Panc1 (cell line): ENCODE data around the gene GLB1L. TPM values are rescaled to one million over a fixed set of nuclear protein-coding genes. Genes with fewer than 3 reads are reported as not detected.

Source experiments
- ATAC-seq: fragments of 200-7000 bp; cut with Tn5 transposase; 2 replicates; pipeline ENCODE4 v1.9.1; 2020; ENCODE audit warnings: mild to moderate bottlenecking, moderate library complexity
- BruUV-seq: library from RNA; stranded (reverse); fragments of 400-500 nt; replicated peaks from 2 replicates; lab custom pipeline; 2021; lab: Mats Ljungman, UMichigan
- CTCF ChIA-PET: fragments of 300-600 bp; sonication (Branson Sonifier 250); formaldehyde crosslinking; loops from one replicate; lab custom pipeline; 2022; ENCODE audit warnings: antibody characterized with exemption; lab: Charles Lee
- POLR2A ChIA-PET: fragments of 300-600 bp; sonication (Branson Sonifier 250); formaldehyde crosslinking; loops from one replicate; lab custom pipeline; 2022; ENCODE audit warnings: antibody characterized with exemption; lab: Charles Lee
- DNase-seq: peaks from one replicate; pipeline ENCODE4 v3.0.0-alpha.2; 2010; ENCODE audit warnings: low read depth, low spot score
- H3K27ac ChIP-seq: 2 replicates; pipeline ENCODE4 v1.5.1; 2011; ENCODE audit warnings: mild to moderate bottlenecking, low read length, inconsistent platforms
- H3K27me3 ChIP-seq: fragments of 200-500 bp; sonication (Bioruptor generic); 2 replicates; pipeline ENCODE4 v1.6.0; 2014; ENCODE audit warnings: low read length, inconsistent platforms; ENCODE audit not compliant: control insufficient read depth, insufficient read depth
- H3K36me3 ChIP-seq: fragments of 200-500 bp; sonication (Bioruptor generic); 2 replicates; pipeline ENCODE4 v1.5.1; 2014; ENCODE audit warnings: inconsistent platforms, mild to moderate bottlenecking, low read length, moderate library complexity; ENCODE audit not compliant: control insufficient read depth, insufficient read depth
- H3K4me1 ChIP-seq: 2 replicates; pipeline ENCODE4 v1.5.1; 2011; ENCODE audit warnings: inconsistent platforms, mild to moderate bottlenecking, low read length, moderate library complexity; ENCODE audit not compliant: control insufficient read depth, insufficient read depth
- H3K4me3 ChIP-seq, 2 experiments: 2 replicates each; pipeline ENCODE4 v1.5.1; 2011 to 2012; ENCODE audit warnings: low read depth in 2 of 2, low read length in 2 of 2, mild to moderate bottlenecking in 2 of 2, inconsistent platforms in 1 of 2, moderate library complexity in 1 of 2
- H3K9me3 ChIP-seq: fragments of 200-500 bp; sonication (Bioruptor generic); 2 replicates; pipeline ENCODE4 v1.5.1; 2014; ENCODE audit warnings: low read depth, mild to moderate bottlenecking, inconsistent platforms, low read length, moderate library complexity; ENCODE audit not compliant: control insufficient read depth, insufficient read depth
- CTCF ChIP-seq: fragments of 450-650 bp; IDR thresholded peaks from 2 replicates; pipeline ENCODE4 v1.5.1; 2017; ENCODE audit warnings: mild to moderate bottlenecking
- POLR2AphosphoS5 ChIP-seq: IDR thresholded peaks from 2 replicates; pipeline ENCODE4 v1.6.1; 2012; ENCODE audit warnings: mild to moderate bottlenecking, low read depth, low read length, moderate library complexity
- SIN3A ChIP-seq: IDR thresholded peaks from 2 replicates; pipeline ENCODE4 v1.6.1; 2012; ENCODE audit warnings: low read depth, mild to moderate bottlenecking, low read length, moderate library complexity, borderline replicate concordance; ENCODE audit not compliant: insufficient read depth
- TCF7L2 ChIP-seq: IDR thresholded peaks from 2 replicates; pipeline ENCODE4 v1.6.1; 2011; ENCODE audit warnings: mild to moderate bottlenecking, low read depth, low read length, inconsistent platforms
- in situ Hi-C: cut with HindIII; loops from 2 replicates; pipeline ENCODE4 v1.10.0; 2016; ENCODE audit warnings: low sequenced_read_pairs, low pct_unique_long_range_greater_than_20kb
- intact Hi-C: fragments of 100-400 bp; cut with micrococcal nuclease; formaldehyde crosslinking; loops from one replicate; pipeline ENCODE4 v1.10.0; 2022; ENCODE audit not compliant: unreplicated experiment
- total RNA-seq: library from RNA; stranded (reverse); gene quantifications from one replicate; pipeline ENCODE4 v1.2.1, GENCODE V29; 2021; ENCODE audit not compliant: unreplicated experiment
- TF ChIP-seq, protein P1 (sequence below), 2 experiments: IDR thresholded peaks; 2 replicates each; pipeline ENCODE4 v1.6.1; 2011 to 2012; ENCODE audit warnings: low read depth in 2 of 2, control low read depth in 1 of 2, low read length in 1 of 2, mild to moderate bottlenecking in 1 of 2, moderate library complexity in 1 of 2; ENCODE audit not compliant: insufficient read depth in 1 of 2

GLB1L gene
- total RNA-seq, 1 experiment from 2014 or later = 8.1 TPM

GRCh38 chr2:219290381-219291171 lies 45.3 kb upstream of the GLB1L start:
- POLR2A ChIA-PET = no interaction called here
- ATAC-seq (no peak), DNase-seq (no peak)
- intact Hi-C loops = no loop called here
- Histone ChIP-seq H3K36me3 (no peaks in the 10 kb centered on the region), H3K4me3 (no peak overlapping the region), H3K27me3 (no peaks in the 10 kb centered on the region), H3K9me3 (no peaks in the 10 kb centered on the region), H3K27ac (no peak overlapping the region), H3K4me1 (peaks cover 4% of the 10 kb centered on the region; the same call in 1 of the 2 replicates)
- in situ Hi-C loops = no loop called here
- CTCF ChIA-PET = interaction anchor here (2.2 kb wide), 1 partner anchor 12 kb away, joined by 17 read pairs; the partner anchor contains the start of gene DNAJB2
- no peak for TF ChIP-seq TCF7L2
- no peak for TF ChIP-seq SIN3A
- TF ChIP-seq CTCF = no peak
- TF ChIP-seq, protein P1, sequence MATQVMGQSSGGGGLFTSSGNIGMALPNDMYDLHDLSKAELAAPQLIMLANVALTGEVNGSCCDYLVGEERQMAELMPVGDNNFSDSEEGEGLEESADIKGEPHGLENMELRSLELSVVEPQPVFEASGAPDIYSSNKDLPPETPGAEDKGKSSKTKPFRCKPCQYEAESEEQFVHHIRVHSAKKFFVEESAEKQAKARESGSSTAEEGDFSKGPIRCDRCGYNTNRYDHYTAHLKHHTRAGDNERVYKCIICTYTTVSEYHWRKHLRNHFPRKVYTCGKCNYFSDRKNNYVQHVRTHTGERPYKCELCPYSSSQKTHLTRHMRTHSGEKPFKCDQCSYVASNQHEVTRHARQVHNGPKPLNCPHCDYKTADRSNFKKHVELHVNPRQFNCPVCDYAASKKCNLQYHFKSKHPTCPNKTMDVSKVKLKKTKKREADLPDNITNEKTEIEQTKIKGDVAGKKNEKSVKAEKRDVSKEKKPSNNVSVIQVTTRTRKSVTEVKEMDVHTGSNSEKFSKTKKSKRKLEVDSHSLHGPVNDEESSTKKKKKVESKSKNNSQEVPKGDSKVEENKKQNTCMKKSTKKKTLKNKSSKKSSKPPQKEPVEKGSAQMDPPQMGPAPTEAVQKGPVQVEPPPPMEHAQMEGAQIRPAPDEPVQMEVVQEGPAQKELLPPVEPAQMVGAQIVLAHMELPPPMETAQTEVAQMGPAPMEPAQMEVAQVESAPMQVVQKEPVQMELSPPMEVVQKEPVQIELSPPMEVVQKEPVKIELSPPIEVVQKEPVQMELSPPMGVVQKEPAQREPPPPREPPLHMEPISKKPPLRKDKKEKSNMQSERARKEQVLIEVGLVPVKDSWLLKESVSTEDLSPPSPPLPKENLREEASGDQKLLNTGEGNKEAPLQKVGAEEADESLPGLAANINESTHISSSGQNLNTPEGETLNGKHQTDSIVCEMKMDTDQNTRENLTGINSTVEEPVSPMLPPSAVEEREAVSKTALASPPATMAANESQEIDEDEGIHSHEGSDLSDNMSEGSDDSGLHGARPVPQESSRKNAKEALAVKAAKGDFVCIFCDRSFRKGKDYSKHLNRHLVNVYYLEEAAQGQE (IDR thresholded peaks at IDR 0.05; ENCODE audit: insufficient read depth in 1 of 2, low read depth in 2 of 2, low read length in 1 of 2) = no peak
- no peak for TF ChIP-seq POLR2AphosphoS5
- no TSS peak for BruUV-seq

- Histone ChIP-seq H3K27ac (no peak overlapping the region), H3K4me3 (no peak overlapping the region), H3K27me3 (no peaks in the 10 kb centered on the region), H3K4me1 (peaks cover 4% of the 10 kb centered on the region; the same call in 1 of the 2 replicates), H3K9me3 (no peaks in the 10 kb centered on the region), H3K36me3 (no peaks in the 10 kb centered on the region)
- no TSS peak for BruUV-seq
- POLR2A ChIA-PET = no interaction called here
- ATAC-seq = no peak
- no peak for DNase-seq
- TF ChIP-seq CTCF (no peak), TCF7L2 (no peak)
- CTCF ChIA-PET = no interaction called here
- in situ Hi-C loops (no loop called here), intact Hi-C loops (no loop called here)
Measured at GRCh38 chr2:219289537-219290361, 44.5 kb upstream of the GLB1L start.
